SK-N-SH treated with all-trans-retinoic acid at 6 μM for 48 hours (cell line): ENCODE measurements around the gene CCBE1.

Source experiments
- ATAC-seq: fragments of 200-7000 bp; cut with Tn5 transposase; 3 replicates; pipeline ENCODE4 v1.9.1; 2020; ENCODE audit warnings: mild to moderate bottlenecking, moderate library complexity
- ARNTL ChIP-seq: fragments of 450-650 bp; formaldehyde crosslinking; IDR thresholded peaks from 2 replicates; pipeline ENCODE4 v1.5.0; 2020; ENCODE audit warnings: low read depth, mild to moderate bottlenecking, moderate library complexity, borderline replicate concordance
- BACH2 ChIP-seq: fragments of 250-450 bp; sonication (Bioruptor Pico); IDR thresholded peaks from 2 replicates; pipeline ENCODE4 v1.9.0; 2021; ENCODE audit warnings: mild to moderate bottlenecking, borderline replicate concordance
- CREB5 ChIP-seq: fragments of 250-450 bp; sonication (Bioruptor Pico); IDR thresholded peaks from 2 replicates; pipeline ENCODE4 v1.5.1; 2020; ENCODE audit warnings: low read depth, mild to moderate bottlenecking, moderate library complexity
- CSDC2 ChIP-seq: fragments of 250-450 bp; sonication (Bioruptor Pico); IDR thresholded peaks from 2 replicates; pipeline ENCODE4 v1.5.0; 2020; ENCODE audit warnings: mild to moderate bottlenecking, moderate library complexity
- CSRNP3 ChIP-seq: fragments of 250-450 bp; sonication (Bioruptor Pico); IDR thresholded peaks from 2 replicates; pipeline ENCODE4 v1.5.1; 2021; ENCODE audit warnings: mild to moderate bottlenecking, moderate library complexity
- ESRRG ChIP-seq: fragments of 250-450 bp; sonication (Bioruptor Pico); IDR thresholded peaks from 2 replicates; pipeline ENCODE4 v1.6.1; 2021; ENCODE audit warnings: mild to moderate bottlenecking
- ISL1 ChIP-seq: fragments of 250-450 bp; sonication (Bioruptor Pico); IDR thresholded peaks from 2 replicates; pipeline ENCODE4 v2.1.2; 2022; ENCODE audit warnings: mild to moderate bottlenecking, moderate library complexity
- OSR1 ChIP-seq: fragments of 250-450 bp; sonication (Bioruptor Pico); IDR thresholded peaks from 2 replicates; pipeline ENCODE4 v1.8.0; 2022; ENCODE audit warnings: moderate library complexity, mild to moderate bottlenecking, inconsistent platforms
- POU6F1 ChIP-seq: fragments of 250-450 bp; sonication (Bioruptor Pico); IDR thresholded peaks from 2 replicates; pipeline ENCODE4 v1.8.0; 2021; ENCODE audit warnings: low read depth, mild to moderate bottlenecking, moderate library complexity, borderline replicate concordance
- PPARA ChIP-seq: fragments of 250-450 bp; sonication (Bioruptor Pico); IDR thresholded peaks from 2 replicates; pipeline ENCODE4 v1.5.0; 2020; ENCODE audit warnings: mild to moderate bottlenecking, borderline replicate concordance
- RARB ChIP-seq: fragments of 250-450 bp; sonication (Bioruptor Pico); IDR thresholded peaks from 2 replicates; pipeline ENCODE4 v1.8.0; 2021; ENCODE audit warnings: mild to moderate bottlenecking, moderate library complexity
- SNAI2 ChIP-seq: fragments of 250-450 bp; sonication (Bioruptor Pico); IDR thresholded peaks from 2 replicates; pipeline ENCODE4 v1.5.0; 2020; ENCODE audit warnings: mild to moderate bottlenecking, moderate library complexity
- TCF4 ChIP-seq: fragments of 250-450 bp; sonication (Bioruptor Pico); IDR thresholded peaks from 2 replicates; pipeline ENCODE4 v1.8.0; 2021; ENCODE audit warnings: mild to moderate bottlenecking, moderate library complexity, borderline replicate concordance
- TOX ChIP-seq: fragments of 250-450 bp; sonication (Bioruptor Pico); IDR thresholded peaks from 2 replicates; pipeline ENCODE4 v1.8.0; 2021; ENCODE audit warnings: mild to moderate bottlenecking, moderate library complexity, borderline replicate concordance
- TSHZ2 ChIP-seq: fragments of 250-450 bp; sonication (Bioruptor Pico); IDR thresholded peaks from 2 replicates; pipeline ENCODE4 v1.5.0; 2020; ENCODE audit warnings: mild to moderate bottlenecking, moderate library complexity
- ZC3H10 ChIP-seq: fragments of 250-450 bp; sonication (Bioruptor Pico); IDR thresholded peaks from 2 replicates; pipeline ENCODE4 v1.5.1; 2021; ENCODE audit warnings: mild to moderate bottlenecking, moderate library complexity
- ZFP3 ChIP-seq: fragments of 250-450 bp; sonication (Bioruptor Pico); IDR thresholded peaks from 2 replicates; pipeline ENCODE4 v1.5.0; 2020; ENCODE audit warnings: mild to moderate bottlenecking, moderate library complexity
- ZFP30 ChIP-seq: fragments of 450-650 bp; formaldehyde crosslinking; IDR thresholded peaks from 2 replicates; pipeline ENCODE4 v1.5.0; 2022; ENCODE audit warnings: mild to moderate bottlenecking, moderate library complexity
- ZNF565 ChIP-seq: fragments of 450-650 bp; formaldehyde crosslinking; conservative IDR thresholded peaks from 2 replicates; pipeline ENCODE4 v1.5.0; 2020; ENCODE audit warnings: low read depth, mild to moderate bottlenecking, moderate library complexity
- ZNF70 ChIP-seq: fragments of 450-650 bp; formaldehyde crosslinking; IDR thresholded peaks from 2 replicates; pipeline ENCODE4 v1.5.0; 2020; ENCODE audit warnings: mild to moderate bottlenecking, moderate library complexity
- ZNF8 ChIP-seq: fragments of 450-650 bp; formaldehyde crosslinking; IDR thresholded peaks from 2 replicates; pipeline ENCODE4 v1.5.0; 2020; ENCODE audit warnings: mild to moderate bottlenecking, moderate library complexity

CCBE1 gene

GRCh38 chr18:59554796-59555335 lies 142.4 kb downstream of the CCBE1 start:
- TF ChIP-seq OSR1 (CRISPR knock-in tag) (no peak), PPARA (CRISPR knock-in tag) (no peak), CSDC2 (CRISPR knock-in tag) (no peak), TOX (CRISPR knock-in tag) (no peak), TSHZ2 (no peak)
- ATAC-seq, result no peak

GRCh38 chr18:59553273-59553870 lies 143.9 kb downstream of the CCBE1 start:
- TF ChIP-seq ZFP30 (no peak), ARNTL (CRISPR knock-in tag) (no peak), ZNF70 (CRISPR knock-in tag) (no peak), SNAI2 (CRISPR knock-in tag) (no peak), ZNF8 (CRISPR knock-in tag) (no peak), CSRNP3 (CRISPR knock-in tag) (no peak), BACH2 (CRISPR knock-in tag) (no peak), POU6F1 (CRISPR knock-in tag) (no peak), TCF4 (no peak), ISL1 (no peak), ZC3H10 (CRISPR knock-in tag) (no peak), OSR1 (CRISPR knock-in tag) (no peak), RARB (CRISPR knock-in tag) (no peak)
- TF ChIP-seq, all 23 proteins: peak for 0
- ATAC-seq, result no peak; the same call in 2 of the 3 replicates

GRCh38 chr18:59551902-59552635 lies 145.2 kb downstream of the CCBE1 start:
- ATAC-seq, result no peak
- TF ChIP-seq ISL1, result no peak
- TF ChIP-seq ZNF565 (CRISPR knock-in tag), result no peak
- TF ChIP-seq ESRRG (CRISPR knock-in tag), result no peak
- no peak for TF ChIP-seq RARB (CRISPR knock-in tag)
- TF ChIP-seq ARNTL (CRISPR knock-in tag), result no peak
- no peak for TF ChIP-seq OSR1 (CRISPR knock-in tag)
- TF ChIP-seq POU6F1 (CRISPR knock-in tag), result no peak
- no peak for TF ChIP-seq SNAI2 (CRISPR knock-in tag)

GRCh38 chr18:59550174-59550516 lies 147.1 kb downstream of the CCBE1 start:
- no peak; the same call in 2 of the 3 replicates for ATAC-seq
- no peak for TF ChIP-seq ARNTL (CRISPR knock-in tag)
- no peak for TF ChIP-seq ZNF8 (CRISPR knock-in tag)
- TF ChIP-seq CREB5, result no peak
- no peak for TF ChIP-seq OSR1 (CRISPR knock-in tag)
- no peak for TF ChIP-seq TSHZ2
- no peak for TF ChIP-seq TCF4
- TF ChIP-seq ZFP3 (CRISPR knock-in tag), result no peak
- no peak for TF ChIP-seq ISL1
- no peak for TF ChIP-seq TOX (CRISPR knock-in tag)
- no peak for TF ChIP-seq SNAI2 (CRISPR knock-in tag)
- no peak for TF ChIP-seq BACH2 (CRISPR knock-in tag)
- TF ChIP-seq ZFP30, result no peak
- no peak for TF ChIP-seq PPARA (CRISPR knock-in tag)
